ENCODE data around the gene GRB2.

DNA sequence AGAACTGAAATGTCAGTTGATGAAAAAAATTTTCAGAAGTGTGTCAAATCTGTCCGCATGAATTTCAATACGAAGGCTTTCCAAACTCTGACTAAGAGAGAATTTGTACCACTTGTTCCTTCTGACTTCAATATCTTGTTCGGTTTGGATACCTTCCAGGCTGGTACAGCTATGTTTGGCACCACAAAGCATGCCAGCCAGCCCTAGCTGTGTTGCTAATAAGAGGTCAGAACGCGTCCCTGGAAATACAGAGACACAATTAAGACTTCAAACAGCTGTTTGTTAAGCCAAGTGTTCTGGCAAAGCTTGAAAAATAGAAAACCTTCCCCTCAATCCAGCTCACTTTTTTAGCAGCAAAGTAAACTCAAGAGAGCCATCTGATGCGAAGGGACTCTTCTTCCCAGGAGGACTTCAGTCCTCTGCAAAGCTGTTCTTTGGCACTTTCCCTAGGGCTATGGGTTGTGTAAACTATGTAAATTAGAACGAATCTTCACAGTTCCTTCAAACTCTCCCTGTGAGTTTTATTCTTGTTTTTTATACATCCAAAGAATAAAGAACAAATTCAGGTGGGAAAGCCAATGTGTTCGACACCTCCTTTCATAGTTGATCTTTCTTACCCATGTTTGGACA is 35.1 kb downstream of the GRB2 start:
- TF ChIP-seq POLR2A (IDR thresholded peaks at IDR 0.05): no peak
- TF ChIP-seq, protein P1, sequence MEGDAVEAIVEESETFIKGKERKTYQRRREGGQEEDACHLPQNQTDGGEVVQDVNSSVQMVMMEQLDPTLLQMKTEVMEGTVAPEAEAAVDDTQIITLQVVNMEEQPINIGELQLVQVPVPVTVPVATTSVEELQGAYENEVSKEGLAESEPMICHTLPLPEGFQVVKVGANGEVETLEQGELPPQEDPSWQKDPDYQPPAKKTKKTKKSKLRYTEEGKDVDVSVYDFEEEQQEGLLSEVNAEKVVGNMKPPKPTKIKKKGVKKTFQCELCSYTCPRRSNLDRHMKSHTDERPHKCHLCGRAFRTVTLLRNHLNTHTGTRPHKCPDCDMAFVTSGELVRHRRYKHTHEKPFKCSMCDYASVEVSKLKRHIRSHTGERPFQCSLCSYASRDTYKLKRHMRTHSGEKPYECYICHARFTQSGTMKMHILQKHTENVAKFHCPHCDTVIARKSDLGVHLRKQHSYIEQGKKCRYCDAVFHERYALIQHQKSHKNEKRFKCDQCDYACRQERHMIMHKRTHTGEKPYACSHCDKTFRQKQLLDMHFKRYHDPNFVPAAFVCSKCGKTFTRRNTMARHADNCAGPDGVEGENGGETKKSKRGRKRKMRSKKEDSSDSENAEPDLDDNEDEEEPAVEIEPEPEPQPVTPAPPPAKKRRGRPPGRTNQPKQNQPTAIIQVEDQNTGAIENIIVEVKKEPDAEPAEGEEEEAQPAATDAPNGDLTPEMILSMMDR (IDR thresholded peaks at IDR 0.05): no peak
- no peak for TF ChIP-seq POLR2AphosphoS5 (IDR thresholded peaks at IDR 0.05)

Measured in prostate gland (tissue), 2 donors.